HEK293T (cell line): ENCODE results near the gene FGD2.
A peak's percentile ranks its signal among the peaks of the same experiment; 100 is the strongest.

ENCODE experiments used
- CTCF ChIA-PET: fragments of 350-600 bp; formaldehyde crosslinking; extraction: SDS; loops from one replicate; lab custom pipeline; 2021; ENCODE audit warnings: antibody characterized with exemption, inconsistent platforms; lab: Yijun Ruan, JAX
- POLR2A ChIA-PET: fragments of 350-600 bp; formaldehyde crosslinking; extraction: SDS; loops from one replicate; lab custom pipeline; 2020; ENCODE audit warnings: antibody characterized with exemption, inconsistent platforms; lab: Yijun Ruan, JAX
- DNase-seq: peaks from one replicate; pipeline ENCODE4 v3.0.0; 2012; ENCODE audit warnings: mixed read lengths; ENCODE audit errors: extremely low spot score
- ARNT ChIP-seq: fragments of 450-650 bp; IDR thresholded peaks from 2 replicates; pipeline ENCODE4 v1.6.1; 2017; ENCODE audit warnings: mild to moderate bottlenecking
- BHLHE40 ChIP-seq: fragments of 450-650 bp; IDR thresholded peaks from 2 replicates; pipeline ENCODE4 v1.6.1; 2016; ENCODE audit warnings: mild to moderate bottlenecking, moderate library complexity, borderline replicate concordance
- CTBP1 ChIP-seq: fragments of 450-650 bp; IDR thresholded peaks from 2 replicates; pipeline ENCODE4 v1.6.1; 2016; ENCODE audit warnings: borderline replicate concordance
- ELF4 ChIP-seq: fragments of 450-650 bp; IDR thresholded peaks from 2 replicates; pipeline ENCODE4 v1.6.1; 2017; ENCODE audit warnings: antibody characterized with exemption
- FOXA1 ChIP-seq: fragments of 450-650 bp; IDR thresholded peaks from 2 replicates; pipeline ENCODE4 v1.6.1; 2016; ENCODE audit warnings: mild to moderate bottlenecking
- FOXK2 ChIP-seq: fragments of 450-650 bp; IDR thresholded peaks from 2 replicates; pipeline ENCODE4 v1.6.1; 2016; ENCODE audit warnings: mild to moderate bottlenecking
- FOXM1 ChIP-seq: fragments of 450-650 bp; IDR thresholded peaks from 2 replicates; pipeline ENCODE4 v1.6.1; 2017; ENCODE audit warnings: mild to moderate bottlenecking, borderline replicate concordance
- HDGF ChIP-seq: fragments of 450-650 bp; IDR thresholded peaks from 2 replicates; pipeline ENCODE4 v1.6.1; 2017; ENCODE audit warnings: antibody characterized with exemption, borderline replicate concordance
- L3MBTL2 ChIP-seq: fragments of 450-650 bp; conservative IDR thresholded peaks from 2 replicates; pipeline ENCODE4 v1.6.1; 2016; ENCODE audit warnings: mild to moderate bottlenecking
- LEF1 ChIP-seq: fragments of 450-650 bp; IDR thresholded peaks from 2 replicates; pipeline ENCODE4 v1.6.1; 2017; ENCODE audit warnings: mild to moderate bottlenecking, borderline replicate concordance
- NFRKB ChIP-seq: fragments of 450-650 bp; IDR thresholded peaks from 2 replicates; pipeline ENCODE4 v1.6.1; 2016; ENCODE audit warnings: mild to moderate bottlenecking, moderate library complexity
- PKNOX1 ChIP-seq: fragments of 450-650 bp; IDR thresholded peaks from 2 replicates; pipeline ENCODE4 v1.6.1; 2016
- SP1 ChIP-seq: fragments of 450-650 bp; IDR thresholded peaks from 2 replicates; pipeline ENCODE4 v1.6.1; 2017
- SUZ12 ChIP-seq: fragments of 450-650 bp; IDR thresholded peaks from 2 replicates; pipeline ENCODE4 v1.6.1; 2016; ENCODE audit warnings: mild to moderate bottlenecking
- TARDBP ChIP-seq: fragments of 450-650 bp; IDR thresholded peaks from 2 replicates; pipeline ENCODE4 v1.6.1; 2016
- ZNF384 ChIP-seq: fragments of 450-650 bp; IDR thresholded peaks from 2 replicates; pipeline ENCODE4 v1.6.1; 2016

Gene FGD2

GRCh38 chr6:37050045-37050853 lies 44.8 kb downstream of the FGD2 start:
- ChIA-PET CTCF (interaction anchor here (0.8 to 3.8 kb wide), 7 partner anchors 22 to 131 kb away, joined by 3 to 25 read pairs (median 5); no protein-coding TSS in a partner anchor), POLR2A (interaction anchor here (0.8 to 2.2 kb wide), 4 partner anchors 60 to 122 kb away, joined by 3 to 13 read pairs (median 8); partner anchors contain the start of gene PIM1)
- no peak for DNase-seq
- TF ChIP-seq ARNT: no peak
- TF ChIP-seq ZNF384: no peak
- TF ChIP-seq BHLHE40: no peak
- no peak for TF ChIP-seq TARDBP
- no peak for TF ChIP-seq HDGF
- TF ChIP-seq SUZ12: no peak
- no peak for TF ChIP-seq L3MBTL2
- TF ChIP-seq FOXM1: no peak
- no peak for TF ChIP-seq SP1
- no peak for TF ChIP-seq NFRKB
- TF ChIP-seq LEF1: no peak
- TF ChIP-seq ELF4: no peak
- no peak for TF ChIP-seq PKNOX1
- no peak for TF ChIP-seq FOXK2

GRCh38 chr6:37050854-37051137 lies 45.3 kb downstream of the FGD2 start:
- ChIA-PET POLR2A (interaction anchor here (0.8 to 2.2 kb wide), 4 partner anchors 60 to 122 kb away, joined by 3 to 13 read pairs (median 8); partner anchors contain the start of gene PIM1), CTCF (interaction anchor here (0.6 to 3.8 kb wide), 8 partner anchors 22 to 262 kb away, joined by 3 to 25 read pairs (median 4); no protein-coding TSS in a partner anchor)
- DNase-seq: no peak
- TF ChIP-seq SP1 (no peak), CTBP1 (no peak), ARNT (no peak), SUZ12 (no peak), FOXM1 (no peak), L3MBTL2 (no peak), TARDBP (no peak), PKNOX1 (no peak), FOXA1 (no peak), BHLHE40 (no peak), NFRKB (no peak), ZNF384 (no peak), FOXK2 (no peak), LEF1 (no peak), HDGF (no peak), ELF4 (no peak)

- TF ChIP-seq BHLHE40 (no peak), LEF1 (no peak), ARNT (no peak), CTBP1 (no peak), SUZ12 (no peak), PKNOX1 (no peak), FOXK2 (no peak), ZNF384 (no peak)
- ChIA-PET CTCF (interaction anchor here (0.6 to 3.8 kb wide), 16 partner anchors 8 to 263 kb away, joined by 3 to 25 read pairs (median 4); no protein-coding TSS in a partner anchor), POLR2A (interaction anchor here (0.8 to 2.2 kb wide), 4 partner anchors 59 to 121 kb away, joined by 3 to 13 read pairs (median 8); partner anchors contain the start of gene PIM1)
- DNase-seq: peak; percentile 81
Measured at GRCh38 chr6:37051138-37052026, 45.9 kb downstream of the FGD2 start.

- CTCF ChIA-PET: interaction anchor here (0.6 to 3.8 kb wide), 13 partner anchors 8 to 1345 kb away, joined by 3 to 25 read pairs (median 4); no protein-coding TSS in a partner anchor
- POLR2A ChIA-PET: interaction anchor here (1.6 to 2.2 kb wide), 3 partner anchors 116 to 120 kb away, joined by 8 to 13 read pairs (median 8); partner anchors contain the start of gene PIM1
- TF ChIP-seq SUZ12 (no peak), CTBP1 (no peak), HDGF (no peak), FOXM1 (no peak), ARNT (no peak), SP1 (no peak), FOXA1 (no peak), TARDBP (no peak), NFRKB (no peak), BHLHE40 (no peak), PKNOX1 (no peak), LEF1 (no peak), ELF4 (no peak), L3MBTL2 (no peak), FOXK2 (no peak), ZNF384 (no peak)
- DNase-seq: no peak
Measured at GRCh38 chr6:37052027-37052628, 46.7 kb downstream of the FGD2 start.
